GM13976 (cell line): ENCODE results near the gene LHFPL6.

ENCODE experiments used
- DNase-seq: peaks from one replicate; pipeline ENCODE4 v3.0.0; 2012; ENCODE audit warnings: low spot score
- in situ Hi-C: fragments of 300-500 bp; cut with MboI; formaldehyde crosslinking; loops from one replicate; pipeline ENCODE4 v1.12.0; 2022; ENCODE audit warnings: low sequenced_read_pairs, mixed read lengths, inconsistent platforms; ENCODE audit not compliant: unreplicated experiment
- TF ChIP-seq, protein P1 (sequence below): IDR thresholded peaks from 2 replicates; pipeline ENCODE4 v1.5.1; 2012; ENCODE audit warnings: borderline replicate concordance, mild to moderate bottlenecking; ENCODE audit not compliant: insufficient read depth; ENCODE audit errors: extremely low read depth, missing control alignments, control extremely low read depth

LHFPL6 gene

GRCh38 chr13:39414339-39414738 lies 188.7 kb downstream of the LHFPL6 start:
- DNase-seq: peak; percentile 28
- in situ Hi-C loops: no loop called here
- TF ChIP-seq, protein P1, sequence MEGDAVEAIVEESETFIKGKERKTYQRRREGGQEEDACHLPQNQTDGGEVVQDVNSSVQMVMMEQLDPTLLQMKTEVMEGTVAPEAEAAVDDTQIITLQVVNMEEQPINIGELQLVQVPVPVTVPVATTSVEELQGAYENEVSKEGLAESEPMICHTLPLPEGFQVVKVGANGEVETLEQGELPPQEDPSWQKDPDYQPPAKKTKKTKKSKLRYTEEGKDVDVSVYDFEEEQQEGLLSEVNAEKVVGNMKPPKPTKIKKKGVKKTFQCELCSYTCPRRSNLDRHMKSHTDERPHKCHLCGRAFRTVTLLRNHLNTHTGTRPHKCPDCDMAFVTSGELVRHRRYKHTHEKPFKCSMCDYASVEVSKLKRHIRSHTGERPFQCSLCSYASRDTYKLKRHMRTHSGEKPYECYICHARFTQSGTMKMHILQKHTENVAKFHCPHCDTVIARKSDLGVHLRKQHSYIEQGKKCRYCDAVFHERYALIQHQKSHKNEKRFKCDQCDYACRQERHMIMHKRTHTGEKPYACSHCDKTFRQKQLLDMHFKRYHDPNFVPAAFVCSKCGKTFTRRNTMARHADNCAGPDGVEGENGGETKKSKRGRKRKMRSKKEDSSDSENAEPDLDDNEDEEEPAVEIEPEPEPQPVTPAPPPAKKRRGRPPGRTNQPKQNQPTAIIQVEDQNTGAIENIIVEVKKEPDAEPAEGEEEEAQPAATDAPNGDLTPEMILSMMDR: no peak

GRCh38 chr13:39411511-39411910 lies 191.5 kb downstream of the LHFPL6 start:
- in situ Hi-C loops: no loop called here
- DNase-seq: no peak
- TF ChIP-seq, protein P1: no peak

GRCh38 chr13:39410964-39411363 lies 192.0 kb downstream of the LHFPL6 start:
- TF ChIP-seq, protein P1: no peak
- in situ Hi-C loops: no loop called here
- no peak for DNase-seq

GRCh38 chr13:39410096-39410901 lies 192.7 kb downstream of the LHFPL6 start:
- no peak for DNase-seq
- in situ Hi-C loops: no loop called here
- TF ChIP-seq, protein P1: no peak

- no peak for DNase-seq
- TF ChIP-seq, protein P1: no peak
- in situ Hi-C loops: no loop called here
These were observed 194.5 kb downstream of the LHFPL6 start for GRCh38 chr13:39408512-39408911.

DNA sequence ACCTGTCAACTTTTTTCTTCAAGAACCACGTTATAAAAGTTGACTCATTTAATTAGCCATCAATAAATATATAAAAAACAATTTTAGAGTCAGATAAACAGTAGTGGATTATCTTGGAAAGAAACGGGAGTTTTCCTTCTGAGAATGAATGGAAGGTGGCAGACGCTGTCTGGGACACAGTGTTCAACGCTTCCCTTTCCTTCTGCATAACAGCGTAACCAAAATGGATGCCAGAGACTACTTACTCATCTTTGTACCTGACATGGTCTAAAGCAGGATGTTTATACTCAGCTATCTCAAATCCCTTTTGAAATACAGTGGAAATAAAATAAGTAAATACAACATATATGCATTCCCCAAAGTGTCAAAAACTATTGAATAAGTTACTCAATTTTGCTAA lies 195.2 kb downstream of the LHFPL6 start:
- in situ Hi-C loops: no loop called here
- DNase-seq: no peak

More for the DNA sequence above, 195.2 kb downstream of the LHFPL6 start:
- TF ChIP-seq, protein P1: no peak
